ENCODE measurements around the gene TMBIM1. TPM values are rescaled to one million over a fixed set of nuclear protein-coding genes. Genes with fewer than 3 reads are reported as not detected.

Gene TMBIM1
- total and polyA plus RNA-seq, 2 donors (not counting 3 experiments of a cell fraction or from before 2014, with no cell fraction given), result 141 to 229 TPM

- peak overlapping the region; percentile 21 for H3K27ac ChIP-seq (ENCODE audit: insufficient read depth, low read depth, low read length)
- no peaks in the 10 kb centered on the region for H3K9me1 ChIP-seq (replicated peaks; ENCODE audit: control insufficient read depth, extremely low read depth, insufficient read depth, low read length)
- TF ChIP-seq CTCF (IDR thresholded peaks at IDR 0.05; ENCODE audit: extremely low read depth in 1 of 2, insufficient read depth in 1 of 2, low read depth in 1 of 2, low read length in 2 of 2) (no peak), JUN (IDR thresholded peaks at IDR 0.05; ENCODE audit: borderline replicate concordance, insufficient read depth, insufficient read length, low read depth) (no peak), MAX (IDR thresholded peaks at IDR 0.05; ENCODE audit: insufficient read depth, insufficient read length) (no peak), GATA2 (IDR thresholded peaks at IDR 0.05; ENCODE audit: insufficient read depth, insufficient read length, low read depth, low read length) (no peak), MYC (IDR thresholded peaks at IDR 0.05; ENCODE audit: low read depth, low read length) (no peak), POLR2AphosphoS5 (IDR thresholded peaks at IDR 0.05; ENCODE audit: insufficient read depth, low read depth, low read length) (no peak), POLR2A (IDR thresholded peaks at IDR 0.05; ENCODE audit: low read depth, low read length) (no peak), FOS (IDR thresholded peaks at IDR 0.05; ENCODE audit: borderline replicate concordance, insufficient read depth, low read length) (no peak), EZH2 (IDR thresholded peaks at IDR 0.05; ENCODE audit: borderline replicate concordance, low read depth, low read length, severe bottlenecking) (no peak)
- no TSS peak for BruUV-seq (replicated peaks)
- H3K27me3 ChIP-seq (ENCODE audit: control insufficient read depth in 2 of 2, insufficient read depth in 2 of 2, low read length in 2 of 2), result no peaks in the 10 kb centered on the region
- no peak overlapping the region for H3K4me2 ChIP-seq (ENCODE audit: insufficient read depth, low read length)
- H3K4me1 ChIP-seq (ENCODE audit: control insufficient read depth, extremely low read depth, insufficient read depth, low read length), result peaks cover 26% of the 10 kb centered on the region
- no peaks in the 10 kb centered on the region for H3K36me3 ChIP-seq (ENCODE audit: control insufficient read depth in 2 of 2, extremely low read depth in 1 of 2, insufficient read depth in 2 of 2, low read length in 2 of 2)
- no peaks in the 10 kb centered on the region for H3K79me2 ChIP-seq (ENCODE audit: control insufficient read depth, insufficient read depth, low read length)
- no peaks in the 10 kb centered on the region for H3K9me3 ChIP-seq (replicated peaks; ENCODE audit: control insufficient read depth, insufficient read depth, low read length)
- DNase-seq (ENCODE audit: low read depth, low spot score) (no peak), FAIRE-seq (no peak)
- ChIA-PET POLR2A (no interaction called here), CTCF (interaction anchor here (0.9 to 12.1 kb wide), 4 partner anchors 11 to 97 kb away, joined by 6 to 178 read pairs (median 26); partner anchors contain the start of gene CATIP)
- intact Hi-C loops (cut with micrococcal nuclease), result no loop called here
- H2AFZ ChIP-seq (ENCODE audit: low read depth, low read length), result peak overlapping the region; percentile 67
- H3K4me3 ChIP-seq (replicated peaks in 1 of 3; ENCODE audit: insufficient read depth in 1 of 3, low read depth in 1 of 3, low read length in 3 of 3), result no peak overlapping the region
- H4K20me1 ChIP-seq (replicated peaks; ENCODE audit: control insufficient read depth, extremely low read depth, insufficient read depth, low read length), result no peaks in the 10 kb centered on the region
- no peak overlapping the region for H3K9ac ChIP-seq (replicated peaks; ENCODE audit: extremely low read depth, insufficient read depth, low read length)
- dilution Hi-C loops (cut with MboI; ENCODE audit: extremely low pct_ligation_motif_present, low sequenced_read_pairs), result no loop called here
Measured at GRCh38 chr2:218298314-218298875, 6.1 kb upstream of the TMBIM1 start.
